ENCODE measurements around the gene AFF1. TPM values are rescaled to one million over a fixed set of nuclear protein-coding genes. Genes with fewer than 3 reads are reported as not detected.
"Not testable (repeated sequence)": the region's sequence is repeated elsewhere in the genome, so short reads cannot be mapped to it uniquely, and the experiment has no call there.

AFF1 gene
- total RNA-seq, 1 experiment from 2014 or later: 4.5 TPM

DNA sequence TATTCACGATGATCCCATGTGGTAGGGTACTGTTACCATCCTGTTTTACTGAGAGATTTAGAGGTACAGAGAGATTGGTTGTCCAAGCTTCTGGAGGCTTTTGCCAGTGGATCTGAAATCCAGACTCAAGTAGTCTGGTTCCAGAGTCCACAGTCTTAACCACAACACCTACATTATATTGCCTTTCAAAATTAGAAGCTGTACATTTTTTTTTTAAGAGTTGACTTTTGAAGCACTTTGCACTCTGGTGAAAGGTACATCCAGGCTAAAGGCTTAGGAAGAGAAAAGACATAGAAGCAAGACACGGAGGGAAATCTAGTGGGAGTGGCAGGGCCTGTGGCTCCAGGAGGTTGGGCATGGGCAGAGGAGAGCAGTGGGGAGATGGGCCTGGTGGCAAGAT lies 122.1 kb downstream of the AFF1 start:
- DNase-seq (ENCODE audit: low read depth): no peak

DNA sequence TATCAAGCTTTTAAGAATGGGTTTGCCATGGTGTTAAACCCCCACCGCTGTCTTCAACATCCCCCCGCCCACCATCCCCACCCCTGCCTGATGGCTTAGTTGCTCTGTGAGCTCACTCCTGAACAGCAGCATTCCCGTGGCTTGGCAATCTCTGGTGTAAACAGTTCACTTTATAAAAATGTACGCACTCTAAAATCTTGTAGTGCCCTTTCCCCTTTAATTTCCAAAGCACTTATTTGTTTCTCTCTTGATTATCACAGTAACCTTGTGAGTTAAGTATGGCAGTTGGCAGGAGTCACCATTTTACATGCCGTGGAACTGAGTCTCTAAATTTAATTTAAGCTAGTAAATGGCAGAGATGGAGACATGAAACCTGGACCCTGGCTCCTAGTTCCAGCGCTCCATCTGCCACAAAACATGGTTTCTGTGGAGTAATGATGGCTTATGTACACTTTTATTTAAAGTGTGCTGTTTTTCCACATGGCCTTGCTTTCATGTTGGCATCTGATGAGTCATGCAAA lies 123.1 kb downstream of the AFF1 start:
- DNase-seq (ENCODE audit: low read depth): no peak

DNA sequence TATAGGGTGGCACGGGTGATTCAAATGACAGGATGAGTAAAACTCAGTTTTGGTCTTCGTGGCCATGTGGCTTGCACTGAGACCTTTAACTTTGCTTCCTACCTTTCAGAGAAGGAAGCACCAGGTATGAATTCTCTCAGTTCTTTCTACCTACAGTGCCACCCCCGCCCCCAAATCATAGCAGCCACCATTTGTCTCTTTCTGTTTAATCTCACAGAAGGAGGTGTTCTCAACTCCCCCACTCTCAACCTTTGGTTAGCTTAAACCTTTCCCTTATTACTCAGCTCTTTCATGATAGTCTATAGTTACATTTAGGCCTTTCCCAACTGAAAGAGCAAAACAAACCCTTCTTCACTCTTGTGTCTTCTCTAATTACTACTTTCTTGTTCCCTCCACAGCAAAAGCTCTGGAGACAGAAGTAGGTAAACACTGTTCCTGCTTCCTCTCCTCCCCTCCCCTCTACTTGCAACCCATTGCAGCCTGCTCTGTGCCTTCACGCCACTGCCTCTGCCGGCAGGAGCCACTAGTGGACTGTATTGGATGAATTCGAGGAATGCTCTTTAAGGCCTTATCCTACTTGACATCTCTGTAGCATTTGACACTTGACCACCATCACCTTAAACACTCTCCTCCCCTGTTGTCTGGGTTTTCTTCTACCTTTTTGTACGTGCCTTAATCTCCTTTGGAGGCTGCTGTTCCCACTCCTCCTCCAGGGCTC lies 123.7 kb downstream of the AFF1 start:
- peak; percentile 29 for DNase-seq (ENCODE audit: low read depth)

DNA sequence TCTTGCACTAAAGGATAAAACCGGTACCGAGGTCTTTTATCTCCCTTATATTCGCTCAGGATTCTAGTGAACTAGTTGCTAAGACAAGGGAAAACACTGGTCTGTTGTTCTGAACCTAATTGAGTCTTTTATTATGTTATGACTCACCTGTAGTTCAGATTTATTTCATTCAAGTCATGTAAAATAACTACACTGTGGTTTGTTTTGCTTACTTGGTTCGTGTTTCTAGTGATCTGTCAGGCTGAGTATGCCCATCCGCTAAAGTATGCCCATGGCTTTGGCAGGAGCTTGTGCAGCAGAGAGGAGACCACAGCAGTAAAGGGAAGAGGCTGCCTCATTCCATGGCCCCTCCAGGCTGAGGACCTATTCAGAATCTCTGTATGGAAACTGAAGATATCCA lies 126.1 kb downstream of the AFF1 start:
- DNase-seq (ENCODE audit: low read depth): peak; percentile 84

DNA sequence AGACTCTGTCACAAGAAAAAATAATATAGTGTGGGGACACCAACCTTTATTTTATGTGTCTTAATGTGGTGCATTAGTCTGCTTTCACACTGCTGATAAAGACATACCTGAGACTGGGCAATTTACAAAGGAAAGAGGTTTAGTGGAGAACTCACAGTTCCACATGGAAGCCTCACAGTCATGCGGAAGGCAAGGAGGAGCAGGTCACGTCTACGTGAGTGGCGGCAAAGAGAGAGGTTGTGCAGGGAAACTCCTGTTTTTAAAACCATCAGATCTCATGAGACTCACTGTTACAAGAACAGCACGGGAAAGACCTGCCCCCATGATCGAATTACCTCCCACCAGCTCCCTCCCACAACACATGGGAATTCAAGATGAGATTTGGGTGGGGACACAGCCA lies 130.2 kb downstream of the AFF1 start:
- no peak for DNase-seq (ENCODE audit: low read depth)

DNA sequence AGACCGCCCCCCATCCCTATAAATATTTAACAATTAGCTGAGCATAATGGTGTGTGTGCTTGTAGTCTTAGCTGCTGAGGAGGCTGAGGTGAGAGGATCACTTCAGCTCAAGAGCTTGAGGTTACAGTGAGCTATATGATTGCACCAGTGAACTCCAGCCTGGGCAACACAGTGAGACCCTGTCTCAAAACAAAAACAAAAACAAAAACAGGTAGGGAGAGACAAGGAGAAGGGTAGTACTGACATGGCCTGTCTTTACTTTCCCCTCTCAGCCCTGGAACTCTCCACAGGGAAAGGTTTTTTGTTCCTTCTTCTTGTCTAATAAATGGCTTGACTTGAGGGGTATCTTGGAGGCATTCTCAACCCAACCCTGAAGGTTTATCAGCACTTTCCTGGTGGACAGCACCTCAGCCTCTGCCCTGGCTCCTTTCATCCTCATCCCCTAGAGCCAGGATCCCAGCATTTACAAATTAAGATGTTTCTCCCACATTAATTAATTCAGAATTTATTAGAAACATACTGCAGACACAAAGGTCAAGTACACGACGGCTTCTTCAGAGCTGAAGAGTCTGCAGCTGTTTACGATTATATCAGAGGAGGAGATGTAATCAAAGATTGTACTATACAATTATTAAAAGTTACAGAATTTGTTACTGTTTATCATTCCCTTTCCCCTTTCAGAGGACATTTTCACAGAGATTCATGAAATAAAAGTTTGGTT lies 131.8 kb downstream of the AFF1 start:
- no peak for DNase-seq (ENCODE audit: low read depth)

DNA sequence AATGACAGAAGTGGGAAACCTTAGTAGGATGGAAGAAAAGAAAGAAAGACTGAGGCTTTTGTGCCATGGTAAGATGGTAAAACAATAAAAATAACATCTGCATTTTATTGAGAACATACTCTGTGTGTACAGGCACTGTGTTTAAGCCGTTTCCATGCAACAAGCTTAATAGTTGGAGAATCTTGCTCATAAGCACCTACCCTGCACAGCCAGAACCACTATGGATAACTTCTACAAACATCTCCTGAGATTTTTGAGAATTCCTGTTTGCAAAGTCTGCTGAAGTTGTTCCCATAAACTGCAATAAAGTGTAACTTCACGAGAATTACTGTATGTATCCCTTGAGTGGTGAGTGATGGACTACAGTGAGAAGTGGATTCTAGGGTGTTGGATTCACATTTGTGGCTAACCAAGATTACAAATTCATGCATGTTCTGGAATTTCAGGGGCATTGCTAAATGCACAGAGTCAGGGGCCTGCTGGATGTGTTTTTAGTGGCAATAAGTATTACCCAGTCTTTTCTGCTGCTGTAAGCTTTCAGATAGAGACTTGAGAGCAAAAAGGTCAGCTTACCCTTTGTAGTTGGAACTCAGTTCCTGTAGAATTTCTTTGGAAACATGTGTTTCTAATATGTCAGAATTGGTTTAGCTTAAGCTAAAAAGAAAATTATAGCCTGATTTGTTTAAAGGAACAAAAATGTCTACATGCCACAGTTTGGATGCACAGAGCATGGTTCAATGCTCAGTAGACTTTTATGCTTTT lies 132.5 kb downstream of the AFF1 start:
- no peak for DNase-seq (ENCODE audit: low read depth)

DNA sequence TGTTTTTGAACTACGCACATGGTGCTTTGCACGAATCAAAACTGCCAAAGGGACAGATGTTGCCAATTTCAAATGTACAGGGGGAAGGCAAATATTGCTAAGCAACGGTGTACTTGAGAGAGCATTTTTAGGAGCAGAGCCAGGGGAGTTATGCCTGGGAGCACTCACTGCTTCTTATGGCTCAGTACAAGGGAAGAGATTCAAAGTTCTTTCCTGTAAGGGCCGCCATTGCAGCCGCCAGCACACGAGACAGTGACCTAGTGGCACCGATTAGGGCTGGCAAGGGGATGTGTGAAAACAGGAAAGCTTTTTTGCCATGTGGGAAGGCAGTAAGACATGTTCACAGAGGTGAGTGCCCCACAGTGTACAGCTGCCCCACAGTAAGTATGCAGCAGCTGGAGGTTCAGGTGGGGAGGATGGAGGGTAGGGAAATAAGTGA lies 133.8 kb downstream of the AFF1 start:
- no peak for DNase-seq (ENCODE audit: low read depth)

DNA sequence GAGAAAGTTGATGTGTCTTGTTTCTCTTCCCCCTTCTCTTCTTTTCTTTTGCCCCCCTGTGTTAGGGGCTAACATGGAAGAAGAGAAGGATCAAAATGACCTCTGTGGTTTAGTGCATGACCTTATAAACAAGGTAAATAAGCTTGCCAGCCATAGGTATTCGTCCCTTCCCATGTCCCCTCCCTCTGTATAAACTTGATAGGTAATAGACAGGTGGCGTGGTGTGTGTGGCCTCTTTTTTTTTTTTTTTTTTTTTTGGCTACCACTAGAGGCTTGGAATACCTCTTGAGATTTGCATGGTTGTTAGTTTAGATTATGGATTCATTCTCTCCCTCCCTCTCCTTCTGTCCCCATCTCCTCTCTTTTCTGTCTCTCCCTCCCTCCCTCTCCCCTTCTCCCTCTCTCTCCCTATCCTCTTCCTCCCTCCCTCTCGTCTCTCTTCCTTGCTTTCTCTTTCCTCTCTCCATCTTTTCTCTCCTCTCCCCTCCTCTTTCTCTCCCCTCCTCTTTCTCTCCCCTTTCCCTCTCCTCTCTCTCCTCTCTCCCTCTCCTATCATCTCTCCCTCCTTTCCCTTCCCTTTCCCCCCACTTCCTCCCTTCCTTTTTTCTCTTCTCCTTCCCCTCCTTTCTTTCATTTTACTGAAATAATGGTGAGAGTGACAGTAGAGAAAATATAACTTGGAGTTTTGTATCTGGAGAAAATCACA lies 134.4 kb downstream of the AFF1 start:
- DNase-seq (ENCODE audit: low read depth): no peak

DNA sequence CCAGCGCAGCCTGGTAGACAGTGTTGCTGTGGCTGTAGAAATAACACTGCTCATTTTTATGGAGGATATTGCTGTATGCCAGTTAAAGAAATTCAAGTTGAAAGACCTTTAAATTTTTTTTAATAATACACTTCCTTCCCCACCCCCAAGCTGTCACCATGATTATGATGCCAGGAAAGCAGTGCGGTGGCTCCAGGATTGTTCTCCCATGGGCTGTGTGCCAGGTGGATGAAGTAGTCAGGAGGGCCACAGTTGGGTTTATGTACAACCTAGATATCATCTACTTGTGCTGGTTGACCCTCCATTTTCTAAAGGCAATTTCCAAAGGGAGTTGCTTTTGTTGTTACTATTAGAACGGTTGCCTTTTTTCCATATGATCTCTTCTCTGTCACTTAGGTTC lies 136.6 kb downstream of the AFF1 start:
- DNase-seq (ENCODE audit: low read depth): no peak

DNA sequence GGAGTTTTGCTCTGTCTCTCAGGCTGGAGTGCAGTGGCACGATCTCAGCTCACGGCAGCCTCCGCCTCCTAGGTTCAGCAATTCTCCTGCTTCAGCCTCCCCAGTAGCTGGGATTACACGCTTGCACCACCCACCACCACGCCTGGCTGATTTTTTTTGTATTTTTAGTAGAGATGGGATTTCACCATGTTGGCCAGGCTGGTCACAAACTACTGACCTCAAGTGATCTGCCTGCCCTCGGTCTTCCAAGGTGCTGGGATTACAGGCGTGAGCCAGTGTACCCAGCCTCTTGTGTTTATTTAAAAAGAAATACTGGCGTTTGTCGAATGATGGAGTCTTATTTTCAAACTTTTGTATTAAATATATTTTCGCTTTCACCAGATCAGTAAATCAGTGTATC lies 137.7 kb downstream of the AFF1 start:
- DNase-seq (ENCODE audit: low read depth): not testable (repeated sequence)

DNA sequence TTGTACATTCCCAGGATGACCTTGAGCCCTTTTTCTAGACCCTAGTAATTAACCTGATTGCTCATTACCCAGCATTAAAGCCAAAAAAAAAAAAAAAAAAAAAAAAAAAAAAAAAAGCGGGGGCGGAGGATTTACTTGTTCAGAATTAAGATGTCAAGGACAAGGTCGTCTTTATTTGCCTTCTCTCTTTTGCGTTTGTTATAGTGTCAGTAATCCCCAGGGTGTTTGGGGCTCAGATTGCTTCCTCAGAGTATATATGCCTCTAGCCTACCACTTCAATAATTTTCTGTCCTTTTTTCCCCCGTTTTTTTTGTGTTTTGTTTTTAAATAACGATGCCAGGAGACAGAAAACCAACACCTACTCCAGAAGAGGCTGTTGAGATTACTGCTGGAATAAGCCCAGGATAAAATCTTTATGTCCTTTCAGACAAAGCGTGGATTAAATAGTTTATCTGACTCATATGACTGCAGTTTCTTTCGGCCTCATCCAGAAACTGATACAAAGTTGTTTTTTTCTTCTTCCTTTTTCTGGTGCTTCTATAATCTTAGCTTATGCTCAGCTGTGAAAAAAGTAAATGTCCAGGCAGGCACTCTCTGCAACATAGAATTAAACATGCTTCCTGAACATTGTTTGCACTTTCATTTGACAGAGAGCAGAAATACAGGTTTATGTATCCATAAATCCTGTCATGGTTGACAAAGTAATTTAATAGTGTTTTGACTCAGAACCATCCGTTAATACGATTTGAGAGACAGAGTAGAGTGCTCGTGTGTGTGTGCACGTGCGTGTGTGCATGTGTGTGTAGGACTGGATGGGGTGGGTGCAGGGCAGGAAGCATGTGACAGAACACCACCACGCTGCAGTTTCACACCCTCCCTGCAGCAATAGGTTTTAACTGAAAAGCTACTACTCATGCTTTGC lies 138.6 kb downstream of the AFF1 start:
- DNase-seq (ENCODE audit: low read depth): no peak

DNA sequence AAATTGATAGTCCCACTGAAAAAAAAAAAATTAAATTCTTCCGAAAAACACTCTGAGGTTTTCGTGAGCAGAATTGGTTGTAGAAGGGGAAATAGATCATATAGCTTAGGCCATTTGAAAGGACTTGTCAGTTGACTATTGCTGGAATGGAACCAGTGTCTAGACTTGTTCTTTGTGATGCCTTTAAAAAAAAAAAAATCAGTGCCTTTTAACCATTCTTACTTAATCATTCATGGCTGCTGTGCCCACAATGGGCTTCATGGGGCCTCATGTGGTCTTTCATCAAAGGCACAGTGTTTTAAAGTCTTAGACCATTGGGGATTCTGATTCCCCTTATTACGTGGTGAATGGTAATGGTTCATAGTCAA lies 139.3 kb downstream of the AFF1 start:
- no peak for DNase-seq (ENCODE audit: low read depth)

DNA sequence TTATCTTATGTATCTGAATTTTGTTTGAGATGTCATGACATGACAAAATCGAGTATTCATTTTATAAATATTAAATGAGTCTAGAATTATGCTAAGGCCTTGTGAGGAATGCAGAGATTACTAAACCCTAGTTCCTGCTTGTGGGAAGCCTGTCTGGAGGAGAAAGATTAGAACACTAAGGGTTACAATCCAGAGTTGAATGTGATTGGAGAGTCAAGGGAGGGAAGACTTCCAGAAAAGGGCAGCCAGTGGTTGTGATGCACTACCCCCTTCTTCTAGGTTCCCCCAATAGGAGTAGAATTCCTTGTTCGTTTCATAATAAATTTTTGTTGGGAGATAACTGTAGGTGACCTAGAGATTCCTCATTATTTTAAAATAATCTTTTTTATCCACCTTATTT lies 141.1 kb downstream of the AFF1 start:
- no peak for DNase-seq (ENCODE audit: low read depth)

DNA sequence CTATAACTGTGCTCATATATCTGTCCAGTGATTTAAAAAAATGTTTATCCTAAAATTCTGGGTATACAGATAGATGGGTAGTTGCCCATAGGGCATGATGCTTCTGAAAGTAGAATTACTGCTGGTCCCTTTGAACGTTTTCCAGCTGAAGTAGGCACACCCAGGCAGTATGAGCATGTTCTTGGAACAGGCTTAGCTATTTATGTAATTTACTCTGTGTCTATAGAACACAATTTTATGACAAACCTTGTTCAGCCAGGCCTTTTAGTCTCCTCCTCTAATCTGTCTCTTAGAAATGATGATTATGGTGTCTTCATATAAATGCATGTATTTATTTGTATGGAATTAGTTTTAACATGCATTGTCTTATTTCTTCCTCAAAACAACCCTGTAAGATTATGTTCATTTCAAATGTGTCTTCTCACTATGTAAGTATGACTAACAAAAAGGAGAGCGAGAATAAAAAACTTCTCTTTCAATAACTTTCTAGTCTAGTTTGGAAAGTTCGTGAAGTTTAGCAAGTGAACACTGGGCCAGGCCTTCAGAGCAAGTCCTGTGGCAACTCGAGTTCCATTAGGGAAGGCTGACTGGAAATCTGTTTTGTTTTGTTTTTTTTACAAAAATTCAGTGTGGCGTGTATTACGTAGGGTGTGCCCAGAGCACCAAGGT lies 142.0 kb downstream of the AFF1 start:
- DNase-seq (ENCODE audit: low read depth): no peak

DNA sequence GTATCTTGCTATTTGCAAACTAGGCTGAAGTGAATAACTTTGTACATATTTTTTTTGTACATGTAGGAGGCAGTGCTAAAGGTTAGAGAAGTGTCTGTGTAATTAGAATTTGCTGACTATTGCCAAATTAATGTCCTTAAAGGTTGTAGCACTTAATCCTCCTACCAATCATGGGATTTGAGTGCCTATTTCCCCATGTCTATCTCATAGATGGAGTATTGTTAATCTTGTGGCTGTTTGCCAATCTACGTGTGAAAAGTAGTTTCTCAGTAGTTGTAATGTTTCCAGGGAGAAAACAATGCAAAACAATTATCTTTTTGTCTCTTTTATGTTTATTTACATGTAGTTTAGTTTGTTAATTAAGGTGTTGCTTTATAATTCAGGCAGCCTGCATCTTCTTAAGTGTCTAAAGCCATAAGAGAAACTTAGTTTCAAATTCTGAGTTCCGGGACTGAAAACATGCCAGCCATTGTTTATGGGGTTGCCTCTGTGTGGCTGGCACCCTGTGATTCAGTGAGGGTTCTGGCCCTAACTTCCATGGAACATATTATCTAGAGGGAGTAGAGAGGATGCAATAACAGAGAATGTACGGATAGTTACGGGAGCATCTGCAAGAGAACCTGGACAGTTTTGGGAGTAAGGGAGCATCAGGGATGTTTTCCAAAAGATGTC lies 143.2 kb downstream of the AFF1 start:
- no peak for DNase-seq (ENCODE audit: low read depth)

DNA sequence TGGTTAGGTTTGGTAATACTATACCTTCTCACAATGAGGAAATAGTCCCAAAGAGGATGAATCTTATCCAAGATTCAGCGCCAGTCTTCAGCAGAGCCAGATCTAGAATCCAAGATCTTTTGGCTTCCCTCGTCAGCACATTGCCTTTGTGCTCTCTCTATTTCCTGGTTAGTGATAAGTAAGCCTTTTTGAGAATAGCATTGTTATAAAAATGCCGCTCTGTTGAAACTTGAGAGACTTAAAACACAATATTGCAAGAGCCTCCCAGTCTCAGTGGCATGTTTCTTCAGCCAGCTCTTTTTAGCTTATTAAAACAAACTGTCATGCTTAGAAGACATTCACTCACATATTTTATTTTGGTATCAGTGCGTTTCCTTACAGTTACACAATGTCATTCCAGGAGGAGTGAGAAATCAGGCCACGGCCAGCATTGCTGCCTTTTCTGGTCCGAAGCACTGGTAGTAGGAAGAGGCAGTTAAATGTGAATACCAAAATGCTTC lies 144.2 kb downstream of the AFF1 start:
- no peak for DNase-seq (ENCODE audit: low read depth)

DNA sequence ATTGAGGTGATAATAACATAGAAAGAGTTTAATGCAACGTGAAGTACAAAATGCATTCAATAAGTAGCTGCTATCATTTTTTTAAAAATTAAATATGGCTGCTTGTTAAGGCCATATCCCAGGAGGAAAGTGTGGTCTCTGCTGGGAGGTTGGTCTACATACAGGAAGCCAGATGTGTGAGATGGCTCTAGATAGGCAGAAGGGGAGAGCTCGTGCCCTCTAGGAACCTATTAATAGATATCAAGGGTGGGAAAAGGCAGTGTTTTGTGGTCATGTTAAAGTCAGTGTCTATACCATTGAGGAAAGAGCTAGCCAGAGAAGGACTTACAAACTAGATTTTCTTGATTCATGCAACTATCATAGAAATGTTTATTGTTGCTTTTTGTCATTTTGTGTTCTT lies 145.2 kb downstream of the AFF1 start:
- no peak for DNase-seq (ENCODE audit: low read depth)

DNA sequence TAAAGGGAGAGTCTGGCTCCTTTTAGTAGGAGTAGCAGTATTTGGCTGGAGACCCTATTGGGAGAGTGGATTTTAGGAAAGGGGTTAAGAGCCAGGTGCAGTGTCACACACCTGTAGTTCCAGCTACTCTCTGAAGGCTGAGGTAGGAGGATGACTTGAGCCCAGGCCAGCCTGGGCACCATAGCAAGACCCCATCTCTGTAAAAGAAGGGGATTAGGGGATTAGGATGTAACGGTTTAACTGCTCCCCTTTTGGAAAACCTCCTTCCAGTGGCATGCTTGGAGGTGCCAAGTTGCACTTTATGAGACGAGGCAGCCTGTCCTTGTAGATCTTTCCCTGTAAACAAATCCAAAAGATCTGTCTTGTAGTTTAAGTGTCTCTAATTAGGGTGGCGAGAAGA lies 145.7 kb downstream of the AFF1 start:
- no peak for DNase-seq (ENCODE audit: low read depth)

DNA sequence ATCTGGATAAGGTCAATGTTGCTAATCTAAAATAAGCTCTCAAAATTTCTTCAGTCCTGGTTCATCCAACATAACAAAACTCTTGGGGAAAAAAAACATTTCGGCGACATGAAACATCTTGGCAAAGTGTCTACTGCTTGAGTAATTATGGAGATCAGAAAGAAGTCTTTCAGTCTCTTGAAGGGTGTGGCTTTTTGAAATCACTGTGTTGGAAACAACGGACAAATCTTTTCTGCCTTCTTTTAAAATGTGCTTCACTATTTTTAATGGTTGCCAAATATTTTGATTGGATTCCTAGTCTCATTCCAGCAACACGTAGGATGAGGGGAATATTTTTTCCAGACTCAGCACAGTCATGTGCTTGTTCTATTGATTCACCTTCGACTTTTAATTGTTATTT lies 147.0 kb downstream of the AFF1 start:
- DNase-seq (ENCODE audit: low read depth): no peak
